G401.6 (cell line): ENCODE data around the gene MFF.
A peak's percentile ranks its signal among the peaks of the same experiment; 100 is the strongest.

Source experiments
- FAIRE-seq: peaks from 2 replicates; lab custom pipeline; 2012; peaks lifted over from hg19 to GRCh38; lab: Jason Lieb, UNC

Gene MFF

GRCh38 chr2:227324995-227325838 lies at the start of gene MFF:
Gene MFF (plus strand): TSS chr2:227325251. CDS start chr2:227330666, 5,415 bp downstream.
- FAIRE-seq: peak; percentile 95

DNA sequence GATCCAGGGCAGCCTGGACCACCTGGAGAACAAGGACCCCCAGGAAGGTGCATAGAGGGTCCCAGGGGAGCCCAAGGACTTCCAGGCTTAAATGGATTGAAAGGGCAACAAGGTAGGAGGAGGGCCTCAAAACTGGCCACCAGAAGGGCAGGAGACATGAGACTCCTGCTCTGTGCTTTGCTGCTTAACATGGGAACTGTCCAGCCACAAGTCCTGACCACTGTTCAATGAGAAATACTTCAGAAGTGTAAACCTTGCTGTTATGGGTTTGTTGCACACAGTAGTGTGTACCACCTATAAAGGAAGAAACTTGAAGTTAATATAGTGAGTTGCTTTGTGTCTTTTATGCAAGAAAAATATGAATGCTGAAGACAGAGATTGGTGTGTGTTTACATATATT lies 44.2 kb upstream of the MFF start:
- FAIRE-seq: no peak

DNA sequence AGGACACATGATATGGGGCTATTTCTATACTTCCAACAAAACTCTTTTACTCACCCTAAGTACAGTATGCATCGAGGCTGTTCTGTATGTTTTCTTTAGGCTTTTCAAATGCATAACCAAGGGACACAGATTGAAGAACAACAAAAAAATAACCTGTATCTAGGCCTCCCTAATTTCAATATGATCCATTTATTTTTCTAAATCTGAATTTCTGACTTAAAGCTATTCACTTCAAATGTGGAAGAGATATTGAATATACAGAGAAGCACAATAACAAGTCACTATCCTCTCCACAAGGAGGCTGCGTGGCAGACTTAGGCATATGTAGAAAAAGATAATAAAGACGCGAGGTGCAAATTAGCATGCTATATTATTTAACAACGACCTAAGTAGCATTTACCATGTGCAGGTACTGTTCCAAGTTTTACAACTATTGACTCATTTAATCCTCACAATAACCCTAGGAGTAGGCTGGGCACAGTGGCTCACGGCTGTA lies 39.3 kb upstream of the MFF start:
- FAIRE-seq: no peak

DNA sequence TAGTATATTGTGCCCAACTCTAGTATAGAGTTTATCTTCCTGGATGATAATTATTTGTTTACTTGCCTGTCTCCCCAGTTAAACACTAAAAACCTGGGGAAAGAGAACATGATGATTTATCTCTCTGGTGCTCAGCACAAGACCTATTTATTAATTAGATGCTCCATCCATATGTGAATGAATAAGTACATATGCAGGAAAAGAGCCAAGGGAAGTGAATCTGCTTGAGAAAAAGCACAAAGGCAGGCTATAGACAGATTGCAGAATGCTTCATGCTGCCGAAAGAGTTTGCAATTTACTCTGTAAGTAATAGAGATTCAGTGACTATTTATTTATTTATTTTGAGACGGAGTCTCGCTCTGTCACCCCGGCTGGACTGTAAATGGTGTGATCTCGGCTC lies 37.3 kb upstream of the MFF start:
- FAIRE-seq: no peak

- no peak for FAIRE-seq
Measured at GRCh38 chr2:227292314-227292713, 32.7 kb upstream of the MFF start.

DNA sequence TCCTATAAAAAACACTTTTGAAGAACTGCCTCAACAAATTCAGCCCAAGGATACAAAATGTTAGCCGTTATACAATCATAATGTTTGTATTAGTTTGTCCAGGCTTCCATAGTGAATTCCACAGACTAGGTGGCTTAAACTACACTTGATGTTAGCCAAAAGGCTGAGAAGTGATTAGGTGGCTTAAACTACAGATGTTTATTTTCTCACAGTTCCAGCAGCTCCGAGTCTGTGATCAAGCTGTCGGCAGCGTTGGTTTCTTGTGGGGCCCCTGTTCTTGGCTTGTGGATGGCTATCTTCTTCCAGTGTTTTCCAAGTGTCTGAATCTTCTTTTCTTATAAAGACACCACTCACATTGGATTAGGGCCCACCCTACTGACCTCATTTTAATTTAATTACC lies 31.5 kb upstream of the MFF start:
- FAIRE-seq: no peak

GRCh38 chr2:227295806-227296205 lies 29.2 kb upstream of the MFF start:
- no peak for FAIRE-seq

- FAIRE-seq: no peak
Measured at GRCh38 chr2:227296671-227297405, 28.2 kb upstream of the MFF start.

GRCh38 chr2:227301523-227301922 lies 23.5 kb upstream of the MFF start:
- FAIRE-seq: no peak

DNA sequence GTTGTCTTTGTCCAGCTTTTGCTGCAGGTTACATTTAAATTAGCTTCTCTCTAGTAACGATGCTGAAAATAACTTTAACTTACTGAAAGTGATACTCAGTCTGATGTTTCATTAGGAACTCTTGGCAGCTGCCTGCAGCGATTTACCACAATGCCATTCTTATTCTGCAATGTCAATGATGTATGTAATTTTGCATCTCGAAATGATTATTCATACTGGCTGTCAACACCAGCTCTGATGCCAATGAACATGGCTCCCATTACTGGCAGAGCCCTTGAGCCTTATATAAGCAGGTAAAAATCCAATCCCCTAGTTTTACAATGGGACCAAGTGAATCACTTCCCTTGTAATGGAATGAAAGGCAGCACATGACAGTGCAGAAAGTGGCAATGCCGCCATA lies 16.3 kb upstream of the MFF start:
- peak; percentile 99 for FAIRE-seq

DNA sequence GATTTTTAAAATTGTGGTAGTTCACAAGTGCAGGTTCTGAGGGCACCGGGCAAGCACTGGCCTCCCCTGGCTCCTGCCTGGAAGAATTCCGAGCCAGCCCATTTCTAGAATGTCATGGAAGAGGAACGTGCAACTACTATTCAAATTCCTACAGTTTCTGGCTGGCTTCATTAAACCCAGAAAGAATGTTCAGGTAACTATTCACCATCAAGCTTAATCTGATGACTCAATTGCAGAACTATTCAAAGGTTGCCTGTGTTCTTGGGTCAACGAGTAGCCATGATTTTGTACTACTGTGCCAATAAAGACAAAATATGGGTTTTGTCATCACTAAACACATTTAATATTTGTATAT lies 14.3 kb upstream of the MFF start:
- FAIRE-seq: peak; percentile 100

- no peak for FAIRE-seq
Measured at GRCh38 chr2:227311861-227312506, 13.1 kb upstream of the MFF start.

- peak; percentile 99 for FAIRE-seq
Measured at GRCh38 chr2:227312579-227312978, 12.5 kb upstream of the MFF start.

- no peak for FAIRE-seq
Measured at GRCh38 chr2:227313310-227313709, 11.7 kb upstream of the MFF start.

GRCh38 chr2:227317834-227318233 lies 7.2 kb upstream of the MFF start:
- no peak for FAIRE-seq

GRCh38 chr2:227320305-227321094 lies 4.6 kb upstream of the MFF start:
- FAIRE-seq: no peak

DNA sequence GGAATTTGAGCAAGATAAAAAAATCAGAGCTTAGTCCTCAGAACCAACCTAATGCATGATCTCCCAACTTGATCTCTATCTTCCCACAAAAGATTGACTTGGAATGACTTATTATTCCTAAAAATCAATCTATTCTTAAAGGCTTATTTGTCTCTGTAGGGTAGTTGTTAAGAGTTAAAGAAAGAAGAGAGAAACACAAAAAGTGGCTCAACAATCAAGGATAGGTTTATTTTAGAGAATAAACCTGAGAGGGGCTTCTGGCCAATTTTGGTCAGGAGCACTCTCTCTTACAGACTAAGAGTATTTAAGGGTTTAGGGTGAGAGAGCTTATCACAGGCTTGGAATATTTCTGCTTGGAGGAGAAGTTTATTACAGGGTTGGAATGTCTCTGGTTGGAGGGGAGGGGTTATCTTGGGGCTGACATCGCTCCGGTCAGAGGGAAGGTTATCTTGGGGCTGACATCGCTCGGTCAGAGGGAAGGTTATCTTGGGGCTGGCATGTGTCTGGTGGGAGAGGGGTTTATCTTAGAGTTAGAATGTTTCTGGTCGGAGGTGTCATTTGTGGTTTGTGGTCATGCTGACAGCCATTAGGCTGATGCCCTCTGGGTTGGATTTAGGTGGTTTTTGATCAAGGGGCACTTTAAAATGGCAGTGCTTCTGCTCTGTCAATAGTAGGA lies 2.4 kb upstream of the MFF start:
- FAIRE-seq: no peak

DNA sequence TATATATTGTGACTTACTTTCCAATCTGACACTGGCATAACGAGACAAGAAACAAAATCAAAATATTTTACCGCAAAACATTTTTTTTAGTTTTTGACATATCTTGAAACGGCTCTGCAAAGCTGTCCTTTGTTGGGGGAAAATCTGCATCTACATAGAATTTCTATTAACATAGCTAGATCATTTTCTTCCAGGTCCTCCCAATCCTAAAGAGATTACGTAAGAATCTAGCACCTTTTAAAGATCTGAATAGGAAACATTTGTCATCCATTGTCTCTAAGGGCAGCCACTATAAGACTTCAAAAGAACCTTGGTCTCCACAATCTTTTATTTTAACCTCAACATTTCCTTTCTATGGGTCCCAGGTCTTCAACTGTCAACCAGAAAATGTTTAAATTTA lies 1.2 kb upstream of the MFF start:
- FAIRE-seq: no peak

- FAIRE-seq: no peak
Measured at GRCh38 chr2:227324642-227324994, 433 bp upstream of the MFF start.

GRCh38 chr2:227325839-227326195 lies 766 bp downstream of the MFF start:
- FAIRE-seq: no peak

GRCh38 chr2:227326783-227327182 lies 1.7 kb downstream of the MFF start:
- peak; percentile 91 for FAIRE-seq

DNA sequence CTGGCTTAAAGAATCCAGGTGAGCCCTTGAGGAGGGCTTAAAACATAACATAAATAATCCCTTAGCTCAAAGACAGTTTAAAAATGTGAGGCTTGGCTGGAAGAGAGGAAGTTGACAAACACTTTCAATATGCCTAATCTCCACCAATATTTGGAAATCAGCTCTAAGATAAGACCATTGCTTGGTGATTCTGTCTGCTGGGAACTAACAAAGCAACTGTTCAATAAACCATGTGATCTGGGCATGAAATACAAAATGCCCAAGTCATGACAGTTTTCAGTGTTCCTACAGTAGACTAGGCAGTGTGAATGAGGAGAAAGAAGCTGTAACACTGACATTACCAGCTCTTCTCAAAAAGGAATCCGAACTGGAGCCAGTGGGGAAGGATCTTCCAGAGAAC lies 10.7 kb downstream of the MFF start:
- no peak for FAIRE-seq
